AG09309 (cell line): ENCODE data around the gene AMZ1.
"Not testable (repeated sequence)": the region's sequence is repeated elsewhere in the genome, so short reads cannot be mapped to it uniquely, and the experiment has no call there.

Source experiments
- DNase-seq: peaks from one replicate; pipeline ENCODE4 v3.0.0-alpha.2; 2010; ENCODE audit warnings: low read depth
- H3K4me3 ChIP-seq: 2 replicates; pipeline ENCODE4 v1.5.1; 2011; ENCODE audit warnings: mild to moderate bottlenecking, low read depth, low read length, moderate library complexity; ENCODE audit not compliant: control insufficient read depth
- TF ChIP-seq, protein P1 (sequence below): IDR thresholded peaks from 2 replicates; pipeline ENCODE4 v1.5.1; 2011; ENCODE audit warnings: mild to moderate bottlenecking, low read depth, low read length, inconsistent platforms; ENCODE audit not compliant: insufficient read depth, control insufficient read depth; ENCODE audit errors: missing control alignments

The AMZ1 gene

DNA sequence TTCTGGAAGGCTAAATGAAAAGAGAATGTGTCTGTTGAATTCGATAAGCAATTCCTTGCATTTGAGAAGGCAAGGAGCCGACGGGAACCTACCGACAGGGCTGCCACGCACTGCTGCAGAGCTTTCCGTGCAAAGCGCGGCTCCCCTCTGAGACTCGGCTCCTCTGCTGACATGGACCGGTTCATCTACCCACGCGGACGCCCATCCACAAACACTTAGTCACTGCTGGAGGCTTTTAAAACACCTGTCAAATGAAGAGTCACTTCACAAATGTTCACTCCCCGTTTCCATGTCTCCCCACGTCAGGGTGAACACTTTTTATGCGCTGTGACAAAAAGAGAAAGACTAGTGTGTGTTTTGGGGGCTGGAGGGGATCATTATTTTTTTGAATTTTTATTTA is 32.0 kb downstream of the AMZ1 start:
- TF ChIP-seq, protein P1, sequence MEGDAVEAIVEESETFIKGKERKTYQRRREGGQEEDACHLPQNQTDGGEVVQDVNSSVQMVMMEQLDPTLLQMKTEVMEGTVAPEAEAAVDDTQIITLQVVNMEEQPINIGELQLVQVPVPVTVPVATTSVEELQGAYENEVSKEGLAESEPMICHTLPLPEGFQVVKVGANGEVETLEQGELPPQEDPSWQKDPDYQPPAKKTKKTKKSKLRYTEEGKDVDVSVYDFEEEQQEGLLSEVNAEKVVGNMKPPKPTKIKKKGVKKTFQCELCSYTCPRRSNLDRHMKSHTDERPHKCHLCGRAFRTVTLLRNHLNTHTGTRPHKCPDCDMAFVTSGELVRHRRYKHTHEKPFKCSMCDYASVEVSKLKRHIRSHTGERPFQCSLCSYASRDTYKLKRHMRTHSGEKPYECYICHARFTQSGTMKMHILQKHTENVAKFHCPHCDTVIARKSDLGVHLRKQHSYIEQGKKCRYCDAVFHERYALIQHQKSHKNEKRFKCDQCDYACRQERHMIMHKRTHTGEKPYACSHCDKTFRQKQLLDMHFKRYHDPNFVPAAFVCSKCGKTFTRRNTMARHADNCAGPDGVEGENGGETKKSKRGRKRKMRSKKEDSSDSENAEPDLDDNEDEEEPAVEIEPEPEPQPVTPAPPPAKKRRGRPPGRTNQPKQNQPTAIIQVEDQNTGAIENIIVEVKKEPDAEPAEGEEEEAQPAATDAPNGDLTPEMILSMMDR: no peak
- no peak overlapping the region for H3K4me3 ChIP-seq
- no peak for DNase-seq

DNA sequence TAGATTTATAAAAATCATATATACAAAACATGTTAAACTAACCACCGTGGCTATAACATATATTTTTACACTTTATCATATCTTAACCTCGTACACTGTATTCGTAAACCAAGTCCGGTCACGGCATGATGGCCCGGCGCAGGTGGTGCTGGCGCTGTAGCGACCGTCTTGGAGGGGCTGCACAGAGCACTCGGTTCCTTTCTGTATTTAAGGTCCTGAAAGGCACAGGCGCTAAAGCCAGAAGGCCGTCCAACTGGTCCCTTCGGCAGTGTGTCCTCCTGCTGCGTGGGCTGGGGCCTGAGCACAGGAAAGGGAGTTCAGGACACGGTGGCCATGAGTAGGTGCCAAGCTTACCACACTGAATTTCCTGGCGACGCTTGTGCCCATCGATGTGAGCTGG is 33.8 kb downstream of the AMZ1 start:
- H3K4me3 ChIP-seq: no peak overlapping the region
- no peak for DNase-seq
- TF ChIP-seq, protein P1: no peak

DNA sequence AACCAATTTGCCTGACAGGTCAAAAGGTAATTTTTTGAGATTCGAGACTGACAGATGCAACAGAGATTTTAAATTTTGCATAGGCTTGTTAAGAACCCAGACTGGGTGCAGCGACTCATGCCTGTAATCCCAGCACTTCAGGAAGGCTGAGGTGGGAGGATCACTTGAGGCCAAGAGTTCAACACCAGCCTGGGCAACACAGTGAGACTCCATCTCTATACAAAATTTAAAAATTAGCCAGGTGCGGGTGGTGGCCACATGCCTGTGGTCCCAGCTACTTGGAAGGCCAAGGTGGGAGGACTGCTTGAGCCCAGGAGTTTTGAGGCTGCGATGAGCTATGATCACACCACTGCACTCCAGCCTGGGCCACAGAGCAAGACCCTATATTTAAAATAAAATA is 34.6 kb downstream of the AMZ1 start:
- no peak for DNase-seq
- no peak overlapping the region for H3K4me3 ChIP-seq
- TF ChIP-seq, protein P1: no peak

DNA sequence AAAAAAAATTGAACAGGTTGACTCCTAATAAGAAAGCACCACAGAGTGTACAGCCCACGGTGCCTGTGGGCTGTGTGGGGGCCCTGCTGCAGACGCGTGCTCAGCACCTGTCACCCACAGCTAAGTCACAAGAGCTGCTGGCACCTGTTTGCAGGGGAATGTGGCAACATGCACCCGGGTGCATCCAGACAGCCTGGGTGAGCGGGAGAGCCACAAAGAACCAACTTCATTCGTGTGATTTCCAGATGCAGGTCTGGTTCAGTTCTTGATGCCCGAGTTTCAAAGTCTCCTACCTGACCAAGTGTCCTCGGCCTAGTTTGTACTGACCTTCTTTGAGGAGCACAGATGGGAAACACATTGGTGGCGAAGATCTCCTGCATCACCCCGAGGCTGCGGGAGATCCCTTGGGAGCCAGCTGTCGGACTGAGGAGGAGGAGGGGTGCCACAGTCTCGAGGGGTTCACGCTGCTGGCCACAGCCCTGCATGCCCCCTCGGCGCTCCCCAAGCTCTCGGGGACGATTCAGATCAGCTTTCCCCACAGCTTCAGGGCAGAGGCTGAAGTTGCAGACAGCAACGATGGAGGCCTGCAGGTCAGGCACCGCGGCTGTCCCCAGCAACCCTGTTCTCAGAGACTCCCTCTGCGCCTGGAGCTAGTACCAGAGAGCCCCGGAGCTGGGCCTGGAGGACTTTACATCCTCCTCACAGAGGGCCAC is 35.3 kb downstream of the AMZ1 start:
- H3K4me3 ChIP-seq: no peak overlapping the region
- TF ChIP-seq, protein P1: no peak
- DNase-seq: no peak

DNA sequence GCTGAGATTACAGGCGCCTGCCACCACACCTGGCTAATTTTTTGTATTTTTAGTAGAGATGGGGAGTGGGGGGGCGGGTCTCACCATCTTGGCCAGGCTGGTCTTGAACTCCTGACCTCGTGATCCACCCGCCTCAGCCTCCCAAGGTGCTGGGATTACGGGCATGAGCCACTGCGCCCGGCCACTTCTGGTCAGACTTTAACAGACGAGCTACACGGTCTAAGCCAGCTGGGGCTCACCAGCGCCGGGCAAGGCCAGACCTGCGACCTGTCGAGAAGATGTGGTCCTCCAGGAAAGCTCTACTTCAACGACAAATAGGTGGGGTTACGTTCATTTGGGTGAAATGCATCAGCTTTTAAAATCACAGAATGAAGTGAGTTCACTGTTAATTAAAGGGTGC is 36.0 kb downstream of the AMZ1 start:
- H3K4me3 ChIP-seq, DNase-seq: not testable (repeated sequence)

DNA sequence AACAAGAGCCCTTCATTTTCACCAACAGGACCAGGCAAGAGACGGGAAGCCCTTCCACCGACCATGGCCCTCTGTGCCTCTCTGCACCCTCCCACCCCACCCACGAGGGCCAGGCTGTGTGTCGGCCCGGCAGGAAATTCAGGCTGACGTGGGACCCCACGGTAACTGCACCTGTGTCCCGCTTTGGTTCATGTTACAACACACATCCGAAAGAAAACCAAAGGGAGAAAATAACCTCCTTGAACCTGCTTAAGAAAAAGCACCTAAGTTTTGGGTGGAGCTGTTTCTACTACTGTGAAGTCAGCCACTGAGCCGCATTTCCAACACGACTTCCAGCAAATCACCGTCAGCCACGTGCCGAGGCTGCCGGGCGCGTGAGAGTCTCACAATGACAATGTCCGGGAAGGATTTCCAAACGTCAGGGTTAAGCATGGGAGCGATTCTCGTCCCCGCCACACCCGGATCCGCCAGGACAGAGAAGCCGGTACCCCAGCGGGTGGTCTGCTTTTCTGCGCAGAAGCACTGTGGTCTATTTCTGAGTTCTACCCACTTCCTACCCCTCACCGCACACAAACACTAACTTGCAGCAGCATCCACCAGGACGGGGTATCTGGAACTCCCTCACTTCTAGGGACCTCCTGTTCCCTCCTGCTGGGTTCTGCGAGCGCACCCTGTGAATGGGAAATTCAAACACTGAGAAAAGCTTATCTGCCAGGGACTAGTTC is 36.6 kb downstream of the AMZ1 start:
- no peak for DNase-seq
- TF ChIP-seq, protein P1: no peak
- H3K4me3 ChIP-seq: no peak overlapping the region
